GM18907 (cell line): ENCODE results near the gene MEGF6.
"Not testable (repeated sequence)": the region's sequence is repeated elsewhere in the genome, so short reads cannot be mapped to it uniquely, and the experiment has no call there.

Source experiments
- ATAC-seq: cut with Tn5 transposase; IDR thresholded peaks from one replicate; pipeline ENCODE4 v1.9.1; 2021; ENCODE audit warnings: mild to moderate bottlenecking, moderate library complexity; ENCODE audit not compliant: unreplicated experiment

Gene MEGF6

GRCh38 chr1:3575515-3575914 is 35.8 kb downstream of the MEGF6 start:
- ATAC-seq, result not testable (repeated sequence)

GRCh38 chr1:3573500-3573899 is 37.8 kb downstream of the MEGF6 start:
- ATAC-seq, result no peak

- not testable (repeated sequence) for ATAC-seq
Measured at GRCh38 chr1:3572638-3573037, 38.7 kb downstream of the MEGF6 start.

- ATAC-seq, result no peak
Measured at GRCh38 chr1:3571263-3571662, 40.0 kb downstream of the MEGF6 start.

- no peak for ATAC-seq
Measured at GRCh38 chr1:3570066-3570986, 41.0 kb downstream of the MEGF6 start.

- ATAC-seq, result no peak
Measured at GRCh38 chr1:3569436-3569835, 41.9 kb downstream of the MEGF6 start.

GRCh38 chr1:3568815-3569435 is 42.4 kb downstream of the MEGF6 start:
- no peak for ATAC-seq

- ATAC-seq, result no peak
Measured at GRCh38 chr1:3566951-3567804, 44.1 kb downstream of the MEGF6 start.

GRCh38 chr1:3566003-3566885 is 45.1 kb downstream of the MEGF6 start:
- ATAC-seq, result no peak

- no peak for ATAC-seq
Measured at GRCh38 chr1:3564921-3565831, 46.1 kb downstream of the MEGF6 start.

GRCh38 chr1:3563610-3564009 is 47.7 kb downstream of the MEGF6 start:
- no peak for ATAC-seq

- ATAC-seq, result no peak
Measured at GRCh38 chr1:3563125-3563524, 48.2 kb downstream of the MEGF6 start.

- ATAC-seq, result no peak
Measured at GRCh38 chr1:3562712-3563111, 48.6 kb downstream of the MEGF6 start.

- ATAC-seq, result no peak
Measured at GRCh38 chr1:3561702-3562101, 49.6 kb downstream of the MEGF6 start.

GRCh38 chr1:3560981-3561380 is 50.3 kb downstream of the MEGF6 start:
- ATAC-seq, result no peak

- no peak for ATAC-seq
Measured at GRCh38 chr1:3560251-3560871, 50.9 kb downstream of the MEGF6 start.

- ATAC-seq, result no peak
Measured at GRCh38 chr1:3558036-3558726, 53.1 kb downstream of the MEGF6 start.

GRCh38 chr1:3557366-3557765 is 53.9 kb downstream of the MEGF6 start:
- ATAC-seq, result no peak
